Fibroblast of pulmonary artery (primary cell): Measurements from ENCODE around the gene SEMA3C.
A peak's percentile ranks its signal among the peaks of the same experiment; 100 is the strongest.

ENCODE experiments used
- DNase-seq: peaks from one replicate; pipeline ENCODE4 v3.0.0-alpha.2; 2010; ENCODE audit warnings: low read depth
- H3K4me3 ChIP-seq: replicated peaks from 2 replicates; pipeline ENCODE4 v1.5.1; 2011; ENCODE audit warnings: low read depth, mild to moderate bottlenecking, control low read depth, low read length, moderate library complexity
- CTCF ChIP-seq: IDR thresholded peaks from 2 replicates; pipeline ENCODE4 v1.5.1; 2011; ENCODE audit warnings: mild to moderate bottlenecking, control low read depth, low read length, inconsistent platforms; ENCODE audit errors: missing control alignments

Gene SEMA3C

GRCh38 chr7:80783678-80784327 lies 135.0 kb downstream of the SEMA3C start:
- TF ChIP-seq CTCF: no peak
- peak; percentile 35 for DNase-seq
- no peak overlapping the region for H3K4me3 ChIP-seq

GRCh38 chr7:80783186-80783677 lies 135.6 kb downstream of the SEMA3C start:
- no peak for DNase-seq
- H3K4me3 ChIP-seq: no peak overlapping the region
- TF ChIP-seq CTCF: no peak

GRCh38 chr7:80781561-80781979 lies 137.3 kb downstream of the SEMA3C start:
- TF ChIP-seq CTCF: peak; percentile 17
- peak; percentile 95 for DNase-seq
- no peak overlapping the region for H3K4me3 ChIP-seq

- H3K4me3 ChIP-seq: no peak overlapping the region
- no peak for TF ChIP-seq CTCF
- DNase-seq: no peak
These were observed 137.7 kb downstream of the SEMA3C start for GRCh38 chr7:80781146-80781545.

GRCh38 chr7:80779456-80779855 lies 139.4 kb downstream of the SEMA3C start:
- no peak for TF ChIP-seq CTCF
- no peak for DNase-seq
- no peak overlapping the region for H3K4me3 ChIP-seq

GRCh38 chr7:80775897-80776296 lies 143.0 kb downstream of the SEMA3C start:
- H3K4me3 ChIP-seq: no peak overlapping the region
- no peak for DNase-seq
- TF ChIP-seq CTCF: no peak

- DNase-seq: no peak
- no peak for TF ChIP-seq CTCF
These were observed 143.4 kb downstream of the SEMA3C start for GRCh38 chr7:80775482-80775881.

More at GRCh38 chr7:80775482-80775881, 143.4 kb downstream of the SEMA3C start:
- no peak overlapping the region for H3K4me3 ChIP-seq
